Measurements from ENCODE around the gene RXFP4.

RXFP4 gene

GRCh38 chr1:155931332-155932038 lies 10.0 kb upstream of the RXFP4 start:
- no peak for DNase-seq

- DNase-seq: no peak
These were observed 9.4 kb upstream of the RXFP4 start for GRCh38 chr1:155932081-155932480.

DNA sequence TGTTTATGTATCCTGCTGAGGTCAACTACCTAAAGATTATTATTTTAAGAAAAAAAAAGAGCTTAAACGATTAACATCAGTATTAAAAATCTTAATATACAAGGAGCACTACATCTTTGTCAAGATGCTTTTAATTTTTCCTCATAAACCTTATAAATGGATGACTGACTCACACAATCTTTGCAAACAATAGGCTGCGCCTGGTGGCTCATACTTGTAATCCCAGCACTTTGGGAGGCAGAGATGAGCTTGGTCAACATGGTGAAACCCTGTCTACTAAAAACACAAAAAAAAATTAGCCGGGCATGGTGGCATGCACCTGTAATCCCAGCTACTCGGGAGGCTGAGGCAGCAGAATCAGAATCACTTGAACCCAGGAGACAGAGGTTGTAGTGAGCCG lies 9.0 kb upstream of the RXFP4 start:
- no peak for DNase-seq

DNA sequence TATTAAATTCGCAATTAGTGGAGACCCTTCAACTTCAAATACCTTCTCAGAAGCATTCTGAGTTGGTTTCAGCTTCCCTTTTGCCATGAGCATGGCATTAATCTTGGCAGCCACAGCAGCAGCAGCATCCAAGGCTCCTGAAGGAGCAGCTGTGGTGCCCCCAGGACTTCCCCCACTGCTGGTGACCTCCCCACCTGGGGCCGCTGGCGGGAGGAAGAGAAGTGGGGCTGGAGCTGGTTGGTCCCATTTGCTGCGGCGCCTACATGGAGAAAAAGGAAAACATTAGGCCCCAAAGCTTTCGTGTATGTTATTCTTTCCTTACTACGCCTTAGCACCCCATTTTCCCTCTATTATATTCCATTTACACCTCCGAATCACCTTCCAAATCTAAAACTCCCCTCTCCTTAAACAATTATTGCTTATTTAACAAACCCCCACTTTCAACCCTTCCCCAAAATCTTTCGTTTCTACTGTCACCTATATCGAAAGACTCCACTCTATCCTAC lies 7.8 kb upstream of the RXFP4 start:
- no peak for DNase-seq

DNA sequence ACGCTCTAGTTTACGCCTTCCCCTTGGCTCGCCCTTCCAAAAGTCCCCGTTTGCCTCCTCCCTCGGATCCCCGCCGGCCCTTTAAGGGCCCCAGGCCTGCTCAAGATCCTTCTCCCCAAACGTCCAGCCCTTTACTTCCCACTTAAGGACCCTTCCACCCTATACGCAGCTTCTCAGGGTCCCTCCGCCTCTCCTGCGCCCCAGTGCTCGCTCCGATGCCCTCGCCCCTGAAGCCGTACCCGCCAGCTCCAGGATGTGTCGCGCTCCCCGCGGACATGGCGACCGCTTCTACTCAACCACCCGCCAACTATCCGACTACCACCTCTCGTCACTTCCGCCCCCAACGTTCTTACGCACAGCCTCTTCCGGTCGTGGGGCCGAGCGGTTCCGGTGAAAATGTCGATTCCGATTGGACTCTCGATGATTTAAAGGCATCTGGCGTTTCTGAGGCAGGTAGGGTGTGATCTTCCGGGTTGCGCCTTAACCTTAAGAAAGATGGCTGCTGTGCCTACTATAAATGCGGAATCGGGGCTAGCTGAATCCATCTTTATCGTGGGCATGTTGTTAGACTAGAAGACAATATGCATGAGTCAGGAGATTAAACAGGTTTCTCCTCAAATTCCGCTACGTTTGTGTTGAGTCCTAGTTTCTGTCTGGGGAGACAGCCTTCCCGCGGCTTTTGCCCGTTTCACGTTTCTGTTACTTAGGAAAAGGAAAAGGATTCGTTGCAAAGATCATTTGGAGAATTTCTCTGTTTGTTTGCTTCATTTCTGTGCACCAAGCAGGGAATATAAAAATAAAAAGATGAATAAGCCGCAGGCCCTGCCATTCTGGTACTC lies 7.1 kb upstream of the RXFP4 start, which contains the start of gene KHDC4:
Gene KHDC4, minus strand, starts transcription at position 317 of the 839 bp plus-strand sequence. Its CDS starts 40 bp downstream, at position 277.
- peak; percentile 93 for DNase-seq

DNA sequence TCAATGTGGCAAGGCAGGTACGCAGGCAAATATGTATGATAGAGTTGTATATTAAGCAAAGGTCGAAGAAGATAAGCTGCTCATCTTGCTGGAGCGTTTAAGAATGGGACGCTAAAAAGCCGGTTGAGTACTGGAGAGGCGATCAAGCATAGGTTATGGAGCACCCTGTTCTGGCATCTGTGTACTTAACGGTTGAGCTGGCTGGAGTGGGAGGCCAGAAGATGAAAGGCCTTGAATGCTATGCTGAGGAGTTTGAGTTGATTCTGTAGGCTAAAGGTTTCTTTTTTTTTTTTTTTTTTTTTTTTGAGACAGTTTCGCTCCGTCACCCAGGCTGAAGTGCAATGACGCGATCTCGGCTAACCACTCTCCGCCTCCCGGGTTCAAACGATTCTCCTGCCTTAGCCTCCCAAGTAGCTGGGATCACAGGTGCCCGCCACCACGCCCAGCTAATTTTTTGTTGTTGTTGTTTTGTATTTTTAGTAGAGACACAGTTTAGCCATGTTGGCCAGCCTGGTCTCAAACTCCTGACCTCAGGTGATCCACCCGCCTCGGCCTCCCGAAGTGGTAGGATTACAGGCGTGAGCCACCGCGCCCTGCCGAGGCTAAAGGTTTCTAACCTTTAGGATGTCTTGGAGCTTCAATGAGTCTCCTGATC lies 6.4 kb upstream of the RXFP4 start:
- DNase-seq: no peak

DNA sequence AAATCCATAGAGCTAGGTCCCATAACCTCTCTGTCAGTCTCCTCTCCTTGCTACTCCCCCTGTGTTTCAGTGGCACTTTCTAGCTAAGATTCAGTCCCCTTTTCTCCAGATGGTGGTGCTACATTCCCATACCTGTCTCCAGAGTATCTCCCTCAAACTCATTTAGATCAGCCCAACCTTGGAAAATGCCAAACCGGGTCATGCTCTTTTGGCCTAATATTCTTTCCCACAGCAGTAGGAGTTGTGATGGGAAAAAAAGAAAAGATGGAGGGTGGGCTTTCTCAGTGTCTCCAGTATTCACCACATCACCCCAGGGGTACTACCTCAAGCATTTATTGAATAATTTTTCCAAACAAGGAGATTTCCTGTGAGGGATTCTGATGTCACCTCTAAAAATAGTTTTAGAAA lies 3.2 kb upstream of the RXFP4 start:
- no peak for DNase-seq

DNA sequence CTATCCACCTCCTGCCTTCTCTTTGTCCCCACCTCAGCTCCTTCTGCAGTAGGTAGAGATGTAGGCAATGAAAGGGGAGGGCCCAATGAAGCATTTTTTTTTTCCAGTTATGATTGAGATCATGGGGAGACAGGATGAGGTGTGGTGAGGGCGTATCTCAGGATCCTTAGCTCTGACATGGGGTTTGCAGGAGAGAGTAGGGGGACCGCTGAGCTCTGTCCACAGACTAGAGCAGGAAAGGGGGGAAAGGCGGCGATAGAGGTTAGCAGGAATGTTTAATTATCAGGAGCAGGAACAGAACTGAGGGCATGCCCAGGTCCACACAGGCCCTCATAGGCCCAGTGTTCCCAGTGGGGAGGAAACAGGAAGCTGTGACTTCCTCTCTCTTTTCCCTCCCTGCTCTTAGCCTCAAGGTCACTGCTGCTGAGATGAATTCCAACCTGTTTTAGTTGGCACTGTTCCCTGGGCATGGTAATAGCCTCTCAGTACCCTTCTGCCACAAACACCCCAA lies 901 bp upstream of the RXFP4 start:
- no peak for DNase-seq

- DNase-seq: no peak
These were observed 550 bp downstream of the RXFP4 start for GRCh38 chr1:155941845-155942531.

DNA sequence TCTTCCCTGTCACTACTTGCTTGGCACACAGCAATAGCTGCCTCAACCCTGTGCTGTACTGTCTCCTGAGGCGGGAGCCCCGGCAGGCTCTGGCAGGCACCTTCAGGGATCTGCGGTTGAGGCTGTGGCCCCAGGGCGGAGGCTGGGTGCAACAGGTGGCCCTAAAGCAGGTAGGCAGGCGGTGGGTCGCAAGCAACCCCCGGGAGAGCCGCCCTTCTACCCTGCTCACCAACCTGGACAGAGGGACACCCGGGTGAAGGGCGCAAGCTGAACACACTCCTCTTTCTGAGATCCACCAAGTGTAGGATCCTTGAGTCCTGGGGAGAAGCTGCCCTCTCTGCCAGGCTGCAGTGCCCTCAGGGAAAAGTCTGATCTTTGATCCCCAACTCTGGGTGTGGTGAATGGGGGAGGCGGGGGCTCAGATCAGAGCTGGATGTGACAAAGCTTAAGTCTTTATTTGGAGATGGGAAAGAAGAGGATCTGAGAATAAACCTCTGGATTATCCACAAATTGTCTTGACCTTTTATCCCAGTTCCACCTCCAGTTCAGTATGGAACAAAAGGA lies 1.2 kb downstream of the RXFP4 start:
- DNase-seq: no peak

GRCh38 chr1:155944444-155944799 lies 3.0 kb downstream of the RXFP4 start:
- DNase-seq: no peak

DNA sequence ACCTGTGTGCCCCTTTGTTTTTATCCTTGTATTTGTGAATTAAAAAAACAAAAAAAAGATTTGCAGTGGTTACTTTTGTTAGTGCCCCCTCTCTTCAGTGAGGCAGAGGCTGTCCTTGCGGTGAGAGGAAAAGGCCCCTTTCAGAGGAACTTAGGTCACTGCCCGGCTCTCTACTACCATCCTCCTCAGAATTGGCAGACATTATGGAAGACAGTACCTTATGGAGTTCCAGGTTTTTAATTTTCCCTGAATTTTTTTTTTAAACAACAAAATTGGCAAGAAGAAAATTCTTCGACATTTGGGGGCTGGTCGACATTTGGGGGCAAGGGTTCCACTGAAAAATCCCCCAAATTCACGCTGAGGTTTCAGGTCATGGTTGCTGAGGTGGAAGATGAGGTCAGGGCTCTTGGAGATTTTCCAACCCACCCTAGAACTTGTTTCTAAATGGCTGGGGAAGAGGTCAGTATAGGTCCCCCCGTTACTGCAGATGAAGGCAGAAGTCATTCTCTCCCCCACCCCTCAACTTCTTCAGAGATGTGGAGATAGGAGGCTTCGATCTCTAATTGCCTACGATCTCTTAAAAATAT lies 5.3 kb downstream of the RXFP4 start:
- DNase-seq: no peak

DNA sequence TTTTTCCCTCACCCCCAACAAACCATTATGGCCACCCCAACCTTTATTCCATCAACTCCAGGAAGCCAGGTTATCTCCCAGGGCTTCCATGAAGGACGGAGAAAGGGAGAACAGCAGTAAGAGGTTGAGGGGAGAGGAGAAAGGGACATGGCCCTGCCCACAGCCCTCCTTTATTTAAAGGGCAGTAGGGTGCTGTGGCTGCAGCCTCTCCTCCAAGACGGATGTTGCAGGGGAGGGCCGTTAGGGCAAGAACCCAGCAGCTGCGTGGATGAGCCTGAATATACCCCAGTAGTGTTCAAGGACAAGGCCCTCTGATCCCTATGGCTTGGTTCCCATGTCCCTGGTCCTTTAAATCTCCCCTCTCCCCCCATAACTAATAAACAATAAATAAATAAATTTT lies 5.9 kb downstream of the RXFP4 start:
- DNase-seq: no peak

DNA sequence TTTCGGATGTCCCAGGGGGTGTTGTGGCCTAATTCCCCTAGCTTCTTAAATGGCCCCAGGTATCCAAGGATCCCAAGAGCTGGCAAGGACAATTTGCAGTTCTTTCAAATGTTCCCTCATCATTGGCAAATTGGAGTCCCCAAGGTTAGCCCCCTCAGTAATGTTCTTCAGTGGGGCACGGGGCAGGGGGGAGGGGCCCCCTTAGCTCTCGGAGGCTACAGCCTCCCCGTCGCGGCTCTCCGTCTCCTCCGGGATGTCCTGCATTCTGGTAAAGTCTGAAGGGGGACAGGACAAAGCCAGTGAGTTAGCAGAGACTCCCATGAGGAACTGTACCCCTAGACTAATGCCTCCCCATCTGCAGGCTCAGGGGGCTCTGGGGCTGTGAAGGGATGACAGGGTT lies 6.3 kb downstream of the RXFP4 start:
- no peak for DNase-seq

DNA sequence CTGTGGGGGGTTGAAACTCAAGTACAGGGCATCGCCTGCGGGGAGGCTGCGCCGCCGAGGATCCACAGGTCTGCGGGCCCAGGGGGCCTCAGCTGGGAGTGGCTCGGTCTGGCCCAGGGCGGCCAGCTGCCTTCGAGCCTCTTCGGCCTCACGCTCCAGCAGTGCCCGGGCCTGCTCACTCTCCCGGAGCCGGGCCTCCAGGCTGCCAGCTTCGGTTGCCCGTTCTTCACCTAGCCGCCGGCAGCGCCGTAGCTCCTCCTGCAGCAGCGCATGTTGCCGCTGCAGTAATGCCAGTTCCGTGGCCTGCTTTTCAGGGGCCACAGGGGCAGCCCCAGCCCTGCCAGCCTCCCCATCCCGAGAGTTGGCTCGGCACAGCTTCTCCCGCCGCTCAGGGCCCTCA lies 9.4 kb downstream of the RXFP4 start:
- DNase-seq: no peak

- DNase-seq: no peak
These were observed 10.5 kb downstream of the RXFP4 start for GRCh38 chr1:155951753-155952504.

GRCh38 chr1:155952505-155952890 lies 11.1 kb downstream of the RXFP4 start:
- no peak for DNase-seq

- no peak for DNase-seq
These were observed 13.2 kb downstream of the RXFP4 start for GRCh38 chr1:155954645-155955044.

DNA sequence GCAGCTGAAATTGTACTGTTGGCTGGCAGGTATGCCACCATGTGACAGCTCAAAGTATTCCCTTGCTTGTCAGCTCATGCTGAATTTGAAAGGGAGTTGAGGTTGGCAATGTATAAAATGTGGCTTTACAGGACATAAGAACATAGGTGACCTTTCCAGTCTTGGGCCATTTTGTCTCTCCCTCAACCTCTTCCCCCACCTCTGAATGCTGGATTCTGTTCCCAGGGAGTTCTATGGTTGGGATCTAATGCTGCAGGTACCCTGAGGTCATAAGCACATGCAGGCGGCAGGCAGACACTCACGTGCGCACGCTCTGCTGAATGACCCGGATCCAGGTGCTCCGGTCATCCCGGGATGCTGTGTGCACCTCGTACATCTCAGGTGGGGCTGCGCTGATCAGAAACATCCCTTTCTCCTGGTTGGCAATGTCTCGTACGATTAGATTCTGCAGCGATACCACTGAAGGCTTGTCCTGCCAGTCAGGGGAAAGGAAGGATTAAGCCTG lies 16.0 kb downstream of the RXFP4 start:
- no peak for DNase-seq

GRCh38 chr1:155960081-155960745 lies 18.8 kb downstream of the RXFP4 start:
- no peak for DNase-seq

DNA sequence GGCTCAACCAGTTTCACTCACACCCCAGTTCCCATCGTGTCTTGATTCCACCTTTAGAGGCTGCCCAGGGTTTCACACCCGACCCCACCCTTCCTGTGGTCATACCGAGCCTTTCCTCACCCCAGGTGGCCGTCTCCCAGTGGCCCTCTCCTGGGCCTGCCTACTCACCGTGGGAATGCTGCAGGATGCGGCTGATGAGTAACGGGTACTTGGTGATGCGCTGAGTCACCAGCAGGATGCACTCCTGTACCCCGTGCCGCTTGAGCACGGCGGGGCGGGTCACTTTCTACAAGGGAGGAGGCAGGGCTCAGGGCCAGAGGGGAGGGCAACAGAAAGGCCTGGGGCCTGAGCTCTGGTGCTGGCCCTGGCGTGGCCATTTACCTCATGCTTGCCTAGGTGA lies 20.5 kb downstream of the RXFP4 start:
- no peak for DNase-seq

Data from activated CD8-positive, alpha-beta memory T cell treated with anti-CD3 and anti-CD28 coated beads for 24 hours (primary cell).